OCI-LY1 (cell line): ENCODE results near the gene MCHR2.

Experiments
- EZH2 ChIP-seq: fragments of 200-600 bp; sonication (generic), shearing (Covaris generic); IDR thresholded peaks from 2 replicates; pipeline ENCODE4 v1.8.0; 2017; ENCODE audit warnings: borderline replicate concordance, mixed run types, mild to moderate bottlenecking, antibody characterized with exemption, low read length, moderate library complexity, mixed read lengths
- TF ChIP-seq, protein P1 (sequence below): fragments of 200-600 bp; sonication (generic), shearing (Covaris generic); IDR thresholded peaks from 2 replicates; pipeline ENCODE4 v1.5.1; 2017; ENCODE audit warnings: mild to moderate bottlenecking, antibody characterized with exemption, low read length, moderate library complexity, mixed read lengths

DNA sequence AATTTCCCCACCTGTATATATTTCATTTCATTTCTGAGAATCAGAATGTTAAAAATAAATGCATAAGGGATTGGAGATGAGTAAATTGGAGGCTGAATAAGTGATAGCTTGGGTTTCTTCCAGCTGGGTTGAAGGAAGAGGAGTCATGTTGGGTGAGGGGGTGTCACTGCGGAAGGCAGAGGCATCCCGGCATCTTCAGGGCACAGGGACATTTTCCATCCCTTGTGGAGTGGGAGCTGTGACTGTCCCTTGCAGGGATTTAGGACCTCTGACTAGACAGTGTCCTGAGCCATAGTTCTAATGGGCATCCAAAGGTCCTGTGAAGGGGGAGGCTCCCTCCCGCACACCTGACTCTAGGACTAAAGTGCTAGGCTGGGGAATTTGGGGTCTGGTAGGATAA lies 2.1 kb downstream of the MCHR2 start:
- TF ChIP-seq, protein P1, sequence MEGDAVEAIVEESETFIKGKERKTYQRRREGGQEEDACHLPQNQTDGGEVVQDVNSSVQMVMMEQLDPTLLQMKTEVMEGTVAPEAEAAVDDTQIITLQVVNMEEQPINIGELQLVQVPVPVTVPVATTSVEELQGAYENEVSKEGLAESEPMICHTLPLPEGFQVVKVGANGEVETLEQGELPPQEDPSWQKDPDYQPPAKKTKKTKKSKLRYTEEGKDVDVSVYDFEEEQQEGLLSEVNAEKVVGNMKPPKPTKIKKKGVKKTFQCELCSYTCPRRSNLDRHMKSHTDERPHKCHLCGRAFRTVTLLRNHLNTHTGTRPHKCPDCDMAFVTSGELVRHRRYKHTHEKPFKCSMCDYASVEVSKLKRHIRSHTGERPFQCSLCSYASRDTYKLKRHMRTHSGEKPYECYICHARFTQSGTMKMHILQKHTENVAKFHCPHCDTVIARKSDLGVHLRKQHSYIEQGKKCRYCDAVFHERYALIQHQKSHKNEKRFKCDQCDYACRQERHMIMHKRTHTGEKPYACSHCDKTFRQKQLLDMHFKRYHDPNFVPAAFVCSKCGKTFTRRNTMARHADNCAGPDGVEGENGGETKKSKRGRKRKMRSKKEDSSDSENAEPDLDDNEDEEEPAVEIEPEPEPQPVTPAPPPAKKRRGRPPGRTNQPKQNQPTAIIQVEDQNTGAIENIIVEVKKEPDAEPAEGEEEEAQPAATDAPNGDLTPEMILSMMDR = no peak
- TF ChIP-seq EZH2 = no peak
